Transverse colon (tissue), 4 donors: ENCODE results near the gene MACF1.
"Not testable (repeated sequence)": the region's sequence is repeated elsewhere in the genome, so short reads cannot be mapped to it uniquely, and the experiment has no call there.

ENCODE experiments used
- CTCF ChIP-seq, 5 experiments: fragments of 200-600 bp in 3 of 5; fragments of 450-650 bp in 2 of 5; sonication (generic) in 3 of 5; IDR thresholded peaks; 1 replicate in 2 of 5; 2 replicates in 3 of 5; pipeline ENCODE4 v1.5.1; 2016 to 2017; ENCODE audit warnings: antibody characterized with exemption in 5 of 5, inconsistent platforms in 3 of 5, mild to moderate bottlenecking in 2 of 5, moderate library complexity in 1 of 5
- POLR2A ChIP-seq: fragments of 450-650 bp; IDR thresholded peaks from one replicate; pipeline ENCODE4 v1.6.1; 2016; ENCODE audit warnings: antibody characterized with exemption, mild to moderate bottlenecking, moderate library complexity
- POLR2AphosphoS5 ChIP-seq, 3 donors: sonication (generic); formaldehyde crosslinking; IDR thresholded peaks; one replicate each; pipeline ENCODE4 v1.6.1; 2016; ENCODE audit warnings: antibody characterized with exemption in 3 of 3

- TF ChIP-seq POLR2A; POLR2AphosphoS5 (IDR thresholded peaks at IDR 0.05); CTCF (IDR thresholded peaks at IDR 0.05): not testable (repeated sequence)
Observed at GRCh38 chr1:39510570-39511186, 306.2 kb downstream of the MACF1 start.
